ENCODE measurements around the gene COL6A3.
"Not testable (repeated sequence)": the region's sequence is repeated elsewhere in the genome, so short reads cannot be mapped to it uniquely, and the experiment has no call there.

COL6A3 gene

DNA sequence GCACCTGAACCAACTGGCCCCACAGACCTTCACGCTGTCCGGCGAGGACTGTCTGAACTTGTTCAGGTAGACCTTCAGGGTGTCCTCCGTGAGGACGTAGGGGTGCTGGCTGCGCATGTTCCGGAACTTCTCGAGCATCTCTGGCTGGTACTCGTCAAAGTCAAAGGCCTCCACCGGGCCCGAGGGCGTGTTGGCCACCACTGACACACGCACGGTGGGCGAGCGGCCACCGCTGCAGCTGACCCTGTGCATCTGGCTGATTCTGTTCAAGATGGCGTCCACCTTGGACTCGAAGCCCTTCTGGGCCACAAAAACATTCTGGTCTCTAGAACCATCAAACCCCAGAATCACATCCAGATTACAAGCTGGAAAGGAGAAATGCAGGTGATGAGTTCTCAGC is 48.3 kb downstream of the COL6A3 start:
- Histone ChIP-seq H3K4me1 (ENCODE audit: control insufficient read depth in 1 of 2, insufficient read depth in 2 of 2, low read length in 2 of 2) (no peaks in the 10 kb centered on the region), H3K9me3 (ENCODE audit: control insufficient read depth in 1 of 2, low read length in 2 of 2) (no peaks in the 10 kb centered on the region), H3K27me3 (ENCODE audit: control insufficient read depth in 1 of 2, insufficient read depth in 2 of 2, low read length in 2 of 2) (no peaks in the 10 kb centered on the region), H3K9ac (ENCODE audit: low read depth in 1 of 2, low read length in 2 of 2) (no peak overlapping the region), H3K36me3 (ENCODE audit: control insufficient read depth in 1 of 2, insufficient read depth in 2 of 2, low read length in 2 of 2) (peaks cover 0 to 7% of the 10 kb centered on the region in 2 donors), H3K4me3 (ENCODE audit: low read depth in 1 of 2, low read length in 2 of 2) (no peak overlapping the region), H3K27ac (ENCODE audit: low read depth, low read length) (no peak overlapping the region)

DNA sequence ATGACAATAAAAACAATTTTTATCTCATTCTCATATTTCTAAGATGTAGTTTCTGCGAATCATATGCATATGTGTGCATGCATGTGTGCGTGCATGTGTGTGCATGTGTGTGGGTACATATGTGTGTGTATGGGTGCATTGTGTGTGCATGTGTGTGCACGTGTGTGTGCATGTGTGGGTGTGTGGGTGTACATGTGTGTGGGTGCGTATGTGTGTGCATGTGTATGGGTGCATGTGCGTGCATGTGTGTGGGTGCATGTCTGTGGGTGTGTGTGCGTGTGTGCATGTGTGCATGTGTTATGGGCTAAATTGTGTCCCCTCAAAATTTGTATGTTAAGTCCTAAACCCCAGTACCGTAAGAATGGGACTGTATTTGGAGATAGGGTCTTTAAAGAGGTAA is 49.3 kb downstream of the COL6A3 start:
- H3K27ac ChIP-seq (ENCODE audit: low read depth, low read length): no peak overlapping the region
- H3K4me1 ChIP-seq (ENCODE audit: control insufficient read depth in 1 of 2, insufficient read depth in 2 of 2, low read length in 2 of 2): peaks cover 0 to under 1% of the 10 kb centered on the region in 2 donors
- H3K36me3 ChIP-seq (ENCODE audit: control insufficient read depth in 1 of 2, insufficient read depth in 2 of 2, low read length in 2 of 2): peaks cover 0 to 10% of the 10 kb centered on the region in 2 donors
- H3K9me3 ChIP-seq (ENCODE audit: control insufficient read depth in 1 of 2, low read length in 2 of 2): no peaks in the 10 kb centered on the region
- H3K27me3 ChIP-seq (ENCODE audit: control insufficient read depth in 1 of 2, insufficient read depth in 2 of 2, low read length in 2 of 2): peaks cover 0 to 4% of the 10 kb centered on the region in 2 donors
- no peak overlapping the region for H3K4me3 ChIP-seq (ENCODE audit: low read depth in 1 of 2, low read length in 2 of 2)
- no peak overlapping the region for H3K9ac ChIP-seq (ENCODE audit: low read depth in 1 of 2, low read length in 2 of 2)

DNA sequence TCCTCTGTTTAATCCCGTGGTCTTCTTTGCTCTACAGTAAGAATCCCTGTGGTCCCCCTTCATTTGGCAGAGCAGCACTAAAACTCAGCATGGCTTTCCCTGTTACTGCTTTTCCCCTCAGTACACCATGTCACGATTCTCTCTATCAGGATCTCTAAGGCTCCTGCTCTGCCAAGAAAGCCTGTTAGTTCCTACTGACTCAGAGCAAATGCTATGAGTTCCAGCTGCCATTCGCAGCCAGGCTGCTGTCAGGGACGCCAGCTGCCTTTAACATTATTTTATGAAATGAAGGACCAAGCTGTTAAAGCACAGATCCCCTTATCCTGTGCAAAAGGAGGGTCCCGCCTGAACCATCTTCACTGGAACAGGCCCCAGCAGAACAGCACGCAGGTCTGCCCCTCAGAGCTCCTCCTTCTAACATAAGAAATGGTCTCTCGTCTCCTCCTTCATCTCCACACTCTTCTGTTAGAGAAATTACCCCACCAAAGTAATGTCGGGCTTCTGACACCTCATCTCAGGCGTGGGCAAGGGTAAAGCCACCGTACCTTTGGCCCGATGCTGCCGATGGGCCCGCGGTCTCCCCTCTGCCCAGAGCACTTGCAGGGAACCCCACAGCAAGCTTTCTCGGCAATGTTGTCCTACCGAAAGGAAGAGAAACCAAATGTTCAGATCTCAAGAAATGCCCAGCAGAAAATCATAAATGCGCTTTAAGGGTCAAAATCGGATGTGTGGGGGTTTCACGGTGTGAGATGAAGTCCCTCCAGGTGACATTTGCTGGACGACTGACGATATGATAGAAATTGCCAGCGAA is 52.6 kb downstream of the COL6A3 start:
- Histone ChIP-seq H3K27me3 (ENCODE audit: control insufficient read depth in 1 of 2, insufficient read depth in 2 of 2, low read length in 2 of 2) (peaks cover 0 to 4% of the 10 kb centered on the region in 2 donors), H3K4me1 (ENCODE audit: control insufficient read depth in 1 of 2, insufficient read depth in 2 of 2, low read length in 2 of 2) (peaks cover 3 to 6% of the 10 kb centered on the region in 2 donors), H3K36me3 (ENCODE audit: control insufficient read depth in 1 of 2, insufficient read depth in 2 of 2, low read length in 2 of 2) (peaks cover 0 to 8% of the 10 kb centered on the region in 2 donors), H3K9me3 (ENCODE audit: control insufficient read depth in 1 of 2, low read length in 2 of 2) (no peaks in the 10 kb centered on the region), H3K27ac (ENCODE audit: low read depth, low read length) (no peak overlapping the region), H3K9ac (ENCODE audit: low read depth in 1 of 2, low read length in 2 of 2) (no peak overlapping the region), H3K4me3 (ENCODE audit: low read depth in 1 of 2, low read length in 2 of 2) (no peak overlapping the region)

DNA sequence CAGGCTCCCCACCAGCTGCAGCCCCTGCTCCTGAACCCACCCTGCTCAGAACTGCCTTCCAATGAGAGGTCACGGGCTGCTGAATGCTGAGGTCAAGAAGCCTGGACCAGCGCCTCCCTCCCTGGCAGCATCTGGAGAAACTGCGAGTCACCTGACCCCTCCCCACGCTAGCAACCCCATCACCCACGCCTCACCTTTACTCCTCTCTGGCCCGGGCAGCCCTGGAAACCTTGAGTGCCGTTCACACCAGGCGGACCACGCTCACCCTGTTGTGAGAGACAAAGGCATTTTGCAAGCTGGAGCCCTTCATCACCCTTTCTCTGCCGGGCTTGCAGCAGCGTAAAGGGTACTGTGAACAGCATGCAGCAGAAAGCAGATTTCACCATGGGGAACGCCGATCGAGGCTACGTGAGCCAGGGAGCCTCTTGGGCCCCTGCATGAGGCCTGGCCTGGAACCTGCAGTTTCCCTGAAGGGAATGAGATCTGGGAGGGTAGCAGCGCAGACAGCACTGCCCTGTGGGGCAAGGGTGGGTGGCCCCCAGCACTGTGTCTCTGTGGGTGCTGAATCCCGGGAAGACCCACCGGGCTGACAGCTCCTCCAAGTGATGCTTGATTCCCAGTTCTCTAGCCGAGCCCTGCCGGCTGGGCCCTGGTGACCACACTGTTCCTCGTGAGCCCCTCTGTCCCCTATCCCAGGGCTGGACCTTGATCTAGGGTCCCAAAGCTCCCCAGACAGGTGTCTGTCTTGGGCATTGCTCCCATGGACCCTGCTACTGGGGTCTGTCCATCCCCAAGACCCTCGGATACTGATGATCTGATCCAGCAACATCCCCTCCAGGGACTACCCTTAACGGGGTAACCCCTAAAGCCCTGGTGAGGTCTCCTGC is 53.8 kb downstream of the COL6A3 start:
- Histone ChIP-seq H3K27ac (ENCODE audit: low read depth, low read length) (no peak overlapping the region), H3K27me3 (ENCODE audit: control insufficient read depth in 1 of 2, insufficient read depth in 2 of 2, low read length in 2 of 2) (peaks cover 0 to 4% of the 10 kb centered on the region in 2 donors), H3K9ac (ENCODE audit: low read depth in 1 of 2, low read length in 2 of 2) (no peak overlapping the region), H3K9me3 (ENCODE audit: control insufficient read depth in 1 of 2, low read length in 2 of 2) (no peaks in the 10 kb centered on the region), H3K4me1 (ENCODE audit: control insufficient read depth in 1 of 2, insufficient read depth in 2 of 2, low read length in 2 of 2) (peaks cover 3 to 6% of the 10 kb centered on the region in 2 donors), H3K4me3 (ENCODE audit: low read depth in 1 of 2, low read length in 2 of 2) (no peak overlapping the region), H3K36me3 (ENCODE audit: control insufficient read depth in 1 of 2, insufficient read depth in 2 of 2, low read length in 2 of 2) (peaks cover 0 to 8% of the 10 kb centered on the region in 2 donors)

DNA sequence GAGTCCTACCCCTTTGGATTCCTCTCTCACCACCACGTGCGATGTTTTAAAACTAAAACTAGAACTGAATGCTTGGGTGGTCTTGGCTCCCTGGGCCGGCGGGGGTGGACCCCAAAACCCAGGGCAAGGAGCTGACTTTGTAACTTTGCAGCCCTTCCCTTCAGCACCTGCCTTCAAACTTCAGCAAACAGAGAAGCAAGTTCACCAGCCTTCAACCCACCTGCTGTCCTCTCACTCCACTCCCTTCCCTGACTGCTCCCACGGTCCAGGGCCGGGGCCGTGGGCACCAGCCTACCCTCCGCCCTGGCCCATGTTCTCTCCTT is 54.5 kb downstream of the COL6A3 start:
- H3K4me1 ChIP-seq (ENCODE audit: control insufficient read depth in 1 of 2, insufficient read depth in 2 of 2, low read length in 2 of 2): peaks cover 3 to 6% of the 10 kb centered on the region in 2 donors
- H3K4me3 ChIP-seq (ENCODE audit: low read depth in 1 of 2, low read length in 2 of 2): no peak overlapping the region

DNA sequence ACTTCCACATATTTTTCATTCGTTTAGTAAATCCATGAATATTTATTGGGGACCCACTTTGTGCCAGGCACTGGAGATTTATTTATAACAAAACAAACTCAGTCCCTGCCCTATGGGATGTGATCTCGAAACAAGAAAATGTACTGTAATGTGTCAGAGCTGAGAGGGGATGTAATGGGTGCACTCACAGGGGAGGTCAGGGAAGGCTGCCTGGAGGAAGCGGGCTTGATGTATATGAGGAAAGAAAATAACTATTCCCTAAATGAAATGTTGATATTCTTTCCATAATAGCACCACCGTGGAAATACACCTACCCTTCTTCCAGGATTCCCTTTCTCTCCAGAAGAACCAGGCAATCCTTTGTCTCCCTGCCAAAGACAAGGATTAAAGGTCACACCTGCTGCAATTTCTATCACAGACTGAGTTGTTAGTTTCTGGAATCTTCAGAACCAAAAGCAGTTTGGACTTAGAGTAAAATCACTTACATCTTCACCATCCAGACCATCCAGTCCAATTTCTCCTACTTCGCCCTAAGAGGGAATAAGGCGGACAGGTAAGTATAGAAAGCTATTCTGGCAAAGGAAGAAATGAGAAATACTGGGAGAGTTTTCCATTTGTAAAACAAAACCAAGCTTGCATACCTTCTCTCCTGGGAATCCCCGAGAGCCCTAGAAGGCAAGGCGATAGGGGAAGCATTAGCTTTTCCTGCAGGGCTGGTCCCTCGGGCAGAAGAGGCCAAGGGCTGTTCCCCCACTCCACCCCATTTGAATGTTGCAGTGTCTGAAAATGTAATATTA is 55.0 kb downstream of the COL6A3 start:
- no peaks in the 10 kb centered on the region for H3K9me3 ChIP-seq (ENCODE audit: control insufficient read depth in 1 of 2, low read length in 2 of 2)
- H3K27ac ChIP-seq (ENCODE audit: low read depth, low read length): no peak overlapping the region
- peaks cover 0 to 4% of the 10 kb centered on the region in 2 donors for H3K27me3 ChIP-seq (ENCODE audit: control insufficient read depth in 1 of 2, insufficient read depth in 2 of 2, low read length in 2 of 2)
- peaks cover 0 to 6% of the 10 kb centered on the region in 2 donors for H3K36me3 ChIP-seq (ENCODE audit: control insufficient read depth in 1 of 2, insufficient read depth in 2 of 2, low read length in 2 of 2)
- no peak overlapping the region for H3K4me3 ChIP-seq (ENCODE audit: low read depth in 1 of 2, low read length in 2 of 2)
- H3K4me1 ChIP-seq (ENCODE audit: control insufficient read depth in 1 of 2, insufficient read depth in 2 of 2, low read length in 2 of 2): peaks cover 3 to 6% of the 10 kb centered on the region in 2 donors
- no peak overlapping the region for H3K9ac ChIP-seq (ENCODE audit: low read depth in 1 of 2, low read length in 2 of 2)

More for the DNA sequence above, 54.5 kb downstream of the COL6A3 start:
- Histone ChIP-seq H3K27ac (ENCODE audit: low read depth, low read length) (no peak overlapping the region), H3K36me3 (ENCODE audit: control insufficient read depth in 1 of 2, insufficient read depth in 2 of 2, low read length in 2 of 2) (peaks cover 0 to 6% of the 10 kb centered on the region in 2 donors), H3K9ac (ENCODE audit: low read depth in 1 of 2, low read length in 2 of 2) (no peak overlapping the region), H3K9me3 (ENCODE audit: control insufficient read depth in 1 of 2, low read length in 2 of 2) (no peaks in the 10 kb centered on the region), H3K27me3 (ENCODE audit: control insufficient read depth in 1 of 2, insufficient read depth in 2 of 2, low read length in 2 of 2) (peaks cover 0 to 4% of the 10 kb centered on the region in 2 donors)

DNA sequence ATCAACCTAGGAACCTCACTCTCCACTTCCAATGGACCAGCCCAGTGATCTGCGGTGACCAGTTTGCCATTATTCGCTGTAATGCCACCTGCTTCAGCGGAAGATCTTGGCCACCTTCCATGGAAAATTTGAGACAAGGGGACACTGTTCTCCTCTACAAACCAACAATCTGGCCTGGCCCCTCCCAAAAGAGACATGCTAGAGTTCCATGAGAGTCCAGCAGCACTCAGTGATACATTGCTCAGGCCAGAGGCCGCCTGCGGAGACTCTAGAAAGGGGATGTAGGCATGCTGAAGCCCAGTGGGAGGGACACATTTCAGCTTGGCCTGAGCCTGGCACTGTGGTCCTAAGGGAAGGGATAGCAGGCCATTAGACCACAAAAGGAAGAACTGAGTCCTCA is 58.3 kb downstream of the COL6A3 start:
- Histone ChIP-seq H3K27ac (ENCODE audit: low read depth, low read length) (no peak overlapping the region), H3K4me3 (ENCODE audit: low read depth in 1 of 2, low read length in 2 of 2) (no peak overlapping the region), H3K9me3 (ENCODE audit: control insufficient read depth in 1 of 2, low read length in 2 of 2) (no peaks in the 10 kb centered on the region), H3K36me3 (ENCODE audit: control insufficient read depth in 1 of 2, insufficient read depth in 2 of 2, low read length in 2 of 2) (peaks cover 0 to 10% of the 10 kb centered on the region in 2 donors), H3K9ac (ENCODE audit: low read depth in 1 of 2, low read length in 2 of 2) (no peak overlapping the region), H3K27me3 (ENCODE audit: control insufficient read depth in 1 of 2, insufficient read depth in 2 of 2, low read length in 2 of 2) (peaks cover 0 to 4% of the 10 kb centered on the region in 2 donors), H3K4me1 (ENCODE audit: control insufficient read depth in 1 of 2, insufficient read depth in 2 of 2, low read length in 2 of 2) (peaks cover 3 to 6% of the 10 kb centered on the region in 2 donors)

DNA sequence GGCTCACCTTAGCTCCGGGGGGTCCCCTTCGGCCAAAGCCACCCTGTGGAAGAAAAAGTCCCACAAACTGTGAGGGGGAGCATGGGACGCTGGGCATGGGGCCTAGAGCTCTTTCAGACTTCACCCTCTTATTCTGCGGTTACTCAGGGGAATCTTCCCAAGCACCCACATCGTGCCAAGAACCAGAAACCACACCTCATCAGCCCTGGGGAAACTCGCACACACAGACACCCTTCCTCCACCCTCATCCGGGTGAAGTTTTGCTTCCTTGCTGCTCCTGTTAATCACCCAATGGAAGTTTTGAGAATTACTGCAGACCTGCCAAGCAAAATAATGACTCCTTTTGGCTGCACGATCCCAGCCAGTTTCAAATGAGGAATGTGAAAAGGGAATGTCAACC is 59.1 kb downstream of the COL6A3 start:
- peaks cover 3 to 6% of the 10 kb centered on the region in 2 donors for H3K4me1 ChIP-seq (ENCODE audit: control insufficient read depth in 1 of 2, insufficient read depth in 2 of 2, low read length in 2 of 2)
- H3K27ac ChIP-seq (ENCODE audit: low read depth, low read length): no peak overlapping the region
- peaks cover 0 to 7% of the 10 kb centered on the region in 2 donors for H3K36me3 ChIP-seq (ENCODE audit: control insufficient read depth in 1 of 2, insufficient read depth in 2 of 2, low read length in 2 of 2)
- H3K4me3 ChIP-seq (ENCODE audit: low read depth in 1 of 2, low read length in 2 of 2): no peak overlapping the region
- no peak overlapping the region for H3K9ac ChIP-seq (ENCODE audit: low read depth in 1 of 2, low read length in 2 of 2)
- no peaks in the 10 kb centered on the region for H3K9me3 ChIP-seq (ENCODE audit: control insufficient read depth in 1 of 2, low read length in 2 of 2)
- H3K27me3 ChIP-seq (ENCODE audit: control insufficient read depth in 1 of 2, insufficient read depth in 2 of 2, low read length in 2 of 2): peaks cover 0 to 1% of the 10 kb centered on the region in 2 donors

DNA sequence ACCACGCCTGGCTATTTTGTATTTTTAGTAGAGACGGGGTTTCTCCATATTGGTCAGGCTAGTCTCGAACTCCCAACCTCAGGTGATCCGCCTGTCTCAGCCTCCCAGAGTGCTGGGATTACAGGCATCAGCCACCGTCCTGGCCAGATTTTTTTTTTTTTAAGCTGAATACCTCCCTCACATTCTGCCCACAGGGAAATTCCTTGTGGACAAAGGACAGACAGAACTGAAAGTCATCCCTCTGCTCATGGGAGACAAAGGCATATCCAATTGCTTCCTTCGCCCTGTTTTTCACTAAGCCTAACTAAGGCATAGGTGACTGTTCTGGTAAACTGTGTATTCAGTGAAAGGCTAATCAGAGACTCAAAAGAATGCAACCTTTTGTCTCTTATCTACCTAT is 59.8 kb downstream of the COL6A3 start:
- not testable (repeated sequence) for H3K36me3 ChIP-seq (ENCODE audit: control insufficient read depth in 1 of 2, insufficient read depth in 2 of 2, low read length in 2 of 2); H3K9me3 ChIP-seq (ENCODE audit: control insufficient read depth in 1 of 2, low read length in 2 of 2); H3K27me3 ChIP-seq (ENCODE audit: control insufficient read depth in 1 of 2, insufficient read depth in 2 of 2, low read length in 2 of 2); H3K4me3 ChIP-seq (ENCODE audit: low read depth in 1 of 2, low read length in 2 of 2); H3K9ac ChIP-seq (ENCODE audit: low read depth in 1 of 2, low read length in 2 of 2); H3K4me1 ChIP-seq (ENCODE audit: control insufficient read depth in 1 of 2, insufficient read depth in 2 of 2, low read length in 2 of 2); H3K27ac ChIP-seq (ENCODE audit: low read depth, low read length)
